ENCODE results near the gene COA4.
A peak's percentile ranks its signal among the peaks of the same experiment; 100 is the strongest.
"Not testable (repeated sequence)": the region's sequence is repeated elsewhere in the genome, so short reads cannot be mapped to it uniquely, and the experiment has no call there.

Gene COA4

GRCh38 chr11:73876424-73877310, at the start of gene COA4, which contains the start of gene PAAF1:
TSS of gene COA4 (minus strand) at chr11:73876846. CDS start at chr11:73873378, 3,468 bp downstream.
TSS of gene PAAF1 (plus strand) at chr11:73876999. CDS start at chr11:73877022, 23 bp downstream.
- peak; percentile 99 for DNase-seq (ENCODE audit: low spot score)

- no peak for DNase-seq (ENCODE audit: low spot score)
Measured at GRCh38 chr11:73921180-73921579, 44.5 kb upstream of the COA4 start.

DNA sequence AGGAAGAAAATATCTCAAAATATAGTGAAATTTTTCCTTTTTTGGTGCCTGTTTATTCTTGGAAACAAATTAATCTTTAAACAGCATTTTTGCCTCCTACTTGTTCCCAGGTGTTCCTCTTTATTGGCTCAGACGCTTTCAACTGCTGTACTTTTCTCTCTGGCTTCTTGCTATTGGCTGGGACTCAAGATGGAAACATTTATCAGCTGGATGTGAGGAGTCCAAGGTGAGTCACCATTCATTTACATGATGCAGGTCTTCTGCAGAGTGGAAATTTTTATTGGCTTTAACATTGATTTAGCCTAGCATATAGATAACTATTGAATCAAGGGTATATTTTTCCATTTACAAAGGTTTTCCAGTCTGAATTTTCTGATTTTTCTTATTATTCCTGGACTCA, 39.8 kb upstream of the COA4 start:
- DNase-seq (ENCODE audit: low spot score): no peak

GRCh38 chr11:73914284-73914683, 37.6 kb upstream of the COA4 start:
- no peak for DNase-seq (ENCODE audit: low spot score)

DNA sequence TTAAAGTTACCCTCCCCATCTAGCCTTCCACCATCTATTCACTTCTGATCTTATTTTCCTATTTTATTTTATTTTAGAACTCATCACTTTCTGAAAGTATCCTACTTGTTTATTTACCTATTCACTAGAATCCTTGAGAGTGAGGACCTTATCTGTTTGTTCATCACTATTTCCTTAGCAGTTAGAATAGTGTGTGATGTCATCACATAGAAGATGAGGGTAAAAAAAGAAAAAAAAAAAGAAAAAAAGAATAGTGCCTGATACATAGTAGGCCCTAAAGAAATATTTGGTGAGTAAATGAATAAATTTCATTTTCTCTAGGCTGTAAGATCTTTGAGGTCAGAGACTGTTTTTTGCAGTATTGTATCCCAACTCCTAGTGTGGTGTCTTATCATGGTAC, 36.8 kb upstream of the COA4 start:
- no peak for DNase-seq (ENCODE audit: low spot score)

- no peak for DNase-seq (ENCODE audit: low spot score)
Measured at GRCh38 chr11:73912026-73912425, 35.4 kb upstream of the COA4 start.

GRCh38 chr11:73907191-73907590, 30.5 kb upstream of the COA4 start:
- no peak for DNase-seq (ENCODE audit: low spot score)

- DNase-seq (ENCODE audit: low spot score): no peak
Measured at GRCh38 chr11:73902303-73902702, 25.7 kb upstream of the COA4 start.

DNA sequence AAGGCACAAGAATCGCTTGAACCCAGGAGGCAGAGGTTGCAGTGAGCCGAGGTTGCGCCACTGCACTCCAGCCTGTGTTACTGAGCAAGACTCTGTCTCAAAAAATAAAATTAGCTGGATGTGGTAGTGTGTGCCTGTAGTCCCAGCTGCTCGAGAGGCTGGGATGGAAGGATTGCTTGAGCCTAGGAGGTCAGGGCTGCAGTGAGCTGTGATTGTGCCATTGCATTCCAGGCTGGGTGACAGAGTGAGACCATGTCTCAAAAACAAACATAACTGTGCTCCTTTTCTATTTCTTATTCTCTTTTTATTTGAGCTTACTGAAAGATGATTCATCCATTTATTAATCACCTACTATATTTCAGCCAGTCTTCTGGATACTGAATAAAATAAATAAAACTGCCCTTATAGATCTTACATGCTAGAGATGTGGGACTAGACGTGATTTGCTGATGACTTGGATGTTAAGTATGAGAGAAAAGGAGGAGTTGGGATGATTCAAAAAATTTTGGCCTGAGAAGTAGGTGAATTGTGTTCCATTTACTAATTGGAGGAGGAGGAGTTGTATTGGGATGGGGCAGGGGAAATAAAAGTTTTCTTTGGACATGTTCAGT, 18.2 kb upstream of the COA4 start:
- no peak for DNase-seq (ENCODE audit: low spot score)

GRCh38 chr11:73893041-73893440, 16.4 kb upstream of the COA4 start:
- DNase-seq (ENCODE audit: low spot score): no peak

DNA sequence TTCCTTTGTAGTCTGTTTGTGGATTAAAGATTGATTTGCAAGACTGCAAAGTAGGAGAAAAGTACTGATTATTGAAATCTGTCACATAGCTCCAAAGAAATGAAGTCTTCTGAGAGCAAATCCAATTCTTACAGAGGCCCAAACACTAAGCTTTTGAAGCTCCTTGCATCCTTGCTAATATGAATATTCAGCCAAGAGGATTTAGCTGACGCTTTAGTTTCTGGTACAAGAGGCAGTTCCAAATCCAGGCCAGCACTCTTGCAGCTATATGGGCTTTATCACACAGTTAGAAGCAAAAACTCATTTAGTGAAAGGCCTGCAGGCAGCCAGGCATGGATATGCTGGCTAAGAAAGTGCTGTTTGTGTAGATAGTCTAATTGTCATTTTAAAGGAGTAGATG, 12.9 kb upstream of the COA4 start:
- DNase-seq (ENCODE audit: low spot score): no peak

DNA sequence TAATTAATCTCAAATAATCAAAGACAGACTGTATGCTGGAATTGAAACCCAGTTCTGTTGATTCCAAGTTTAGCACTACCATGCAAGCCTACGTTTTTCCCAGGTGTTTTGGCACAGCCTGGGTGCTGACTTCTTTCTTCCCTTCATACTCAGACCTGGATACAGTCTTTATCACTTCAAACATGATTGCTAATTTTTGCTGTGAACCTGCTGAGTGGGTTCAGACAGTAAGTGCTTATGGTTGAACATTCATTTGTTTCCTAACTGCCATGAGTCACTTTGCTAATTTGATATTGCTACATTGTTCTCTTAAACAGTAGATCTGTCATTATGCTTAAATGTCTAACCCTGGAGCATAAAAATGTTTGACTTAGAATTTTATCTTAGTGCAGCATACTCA, 12.4 kb upstream of the COA4 start:
- DNase-seq (ENCODE audit: low spot score): no peak

- no peak for DNase-seq (ENCODE audit: low spot score)
Measured at GRCh38 chr11:73888244-73888643, 11.6 kb upstream of the COA4 start.

- DNase-seq (ENCODE audit: low spot score): no peak
Measured at GRCh38 chr11:73883856-73884255, 7.2 kb upstream of the COA4 start.

GRCh38 chr11:73880449-73880848, 3.8 kb upstream of the COA4 start:
- not testable (repeated sequence) for DNase-seq (ENCODE audit: low spot score)

DNA sequence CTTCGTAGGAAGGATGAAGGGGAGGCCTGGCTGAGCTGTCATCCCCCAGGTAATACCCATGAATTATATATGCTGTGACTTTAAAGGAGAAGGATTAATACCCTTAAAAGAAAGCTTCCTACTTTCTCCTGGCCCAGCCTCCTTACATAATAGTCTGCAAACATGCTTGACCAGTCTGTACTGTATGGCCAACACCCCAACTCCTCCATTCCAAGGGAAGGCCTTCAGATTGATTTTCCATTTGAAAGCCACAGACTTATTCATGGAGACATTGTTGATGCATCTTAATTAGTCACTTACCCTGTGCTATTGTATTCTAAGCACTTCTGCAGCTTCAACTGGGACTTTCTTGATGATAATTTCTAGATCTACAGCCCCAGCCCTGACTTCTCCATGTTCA, 2.1 kb upstream of the COA4 start:
- no peak for DNase-seq (ENCODE audit: low spot score)

DNA sequence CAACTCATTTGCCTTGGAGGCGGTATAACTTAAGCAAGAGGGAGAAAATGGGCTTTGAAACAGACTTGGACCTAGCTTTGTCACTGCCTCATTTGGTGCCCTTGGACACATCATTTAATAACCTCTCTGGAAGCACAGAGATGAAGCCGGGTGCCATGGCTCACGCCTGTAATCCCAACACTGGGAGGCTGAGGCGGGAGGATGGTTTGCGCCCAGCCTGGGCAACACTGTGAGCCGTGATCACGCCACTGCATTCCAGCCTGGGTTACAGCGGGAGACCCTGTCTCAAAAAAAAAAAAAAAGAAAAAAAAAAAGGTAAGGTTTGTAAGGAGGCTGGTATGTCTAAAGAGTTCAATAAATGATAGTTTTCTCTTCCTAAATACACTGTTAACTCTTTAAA, 806 bp downstream of the COA4 start:
- DNase-seq (ENCODE audit: low spot score): no peak

DNA sequence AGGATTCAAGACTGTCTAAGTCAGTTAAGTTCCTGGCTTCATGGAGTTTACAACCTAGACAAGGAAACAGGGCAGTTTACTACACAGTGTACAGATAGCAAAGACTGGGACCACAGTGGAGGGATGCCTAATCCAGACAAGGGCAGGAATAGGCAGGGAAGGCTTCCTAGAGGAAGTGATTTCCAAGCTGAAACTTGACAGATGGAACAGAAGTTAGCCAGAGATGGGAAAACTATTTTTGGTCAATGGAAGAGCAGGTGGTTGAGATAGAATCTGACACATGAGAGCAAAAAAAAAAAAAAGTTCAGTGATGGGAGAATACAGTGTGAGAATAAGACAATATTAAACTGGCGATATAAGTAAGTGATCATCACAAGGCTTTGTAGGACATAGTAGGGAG, 1.3 kb downstream of the COA4 start:
- no peak for DNase-seq (ENCODE audit: low spot score)

DNA sequence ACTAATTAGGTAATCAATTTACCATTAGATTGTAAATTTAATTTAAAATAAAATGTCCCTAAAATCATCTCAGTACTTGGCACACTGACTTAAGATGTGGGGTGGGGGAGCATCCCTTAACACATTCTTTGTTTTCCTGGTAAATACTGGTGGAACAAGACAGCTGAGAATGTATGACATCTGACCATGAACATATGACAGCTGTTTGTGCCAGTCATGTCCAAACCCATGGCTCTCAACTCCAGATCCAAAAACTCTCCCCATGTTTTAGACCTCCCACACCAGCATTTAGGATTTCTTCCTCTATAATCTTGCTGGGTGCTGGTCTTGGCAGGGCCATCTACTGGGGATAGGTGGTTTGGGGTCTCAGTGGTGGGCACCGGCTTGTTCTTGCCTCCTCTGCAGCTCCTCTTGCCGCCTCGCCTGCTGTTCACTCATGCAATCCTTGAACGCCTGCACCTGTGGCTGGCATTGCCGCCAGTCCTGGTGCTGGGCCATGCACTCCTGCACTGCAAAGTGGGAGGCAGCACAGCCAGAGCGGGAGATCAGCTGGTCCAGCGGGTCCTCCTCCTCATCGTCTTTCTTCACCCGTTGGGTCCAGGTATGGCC, 3.8 kb downstream of the COA4 start:
- DNase-seq (ENCODE audit: low spot score): no peak

DNA sequence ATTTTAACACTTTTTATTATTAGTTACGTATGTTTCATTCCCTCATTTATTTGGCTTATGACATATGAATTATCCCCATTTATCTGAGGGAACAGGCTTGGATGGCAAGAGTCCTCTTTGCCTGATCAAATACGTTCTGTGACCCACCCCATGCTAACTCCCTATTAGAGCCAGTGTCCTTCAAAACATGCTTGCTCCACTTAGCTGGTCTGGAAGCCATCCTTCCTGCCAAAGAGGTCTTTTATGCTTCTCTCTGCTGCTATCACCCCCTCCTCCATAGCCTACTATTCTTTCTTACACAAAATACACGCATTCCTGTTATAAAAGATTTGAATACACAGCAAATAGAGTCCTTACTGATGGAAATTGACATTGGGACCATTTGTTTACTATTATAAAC, 6.4 kb downstream of the COA4 start:
- DNase-seq (ENCODE audit: low spot score): no peak

GRCh38 chr11:73869332-73869949, 7.2 kb downstream of the COA4 start:
- DNase-seq (ENCODE audit: low spot score): peak; percentile 14

DNA sequence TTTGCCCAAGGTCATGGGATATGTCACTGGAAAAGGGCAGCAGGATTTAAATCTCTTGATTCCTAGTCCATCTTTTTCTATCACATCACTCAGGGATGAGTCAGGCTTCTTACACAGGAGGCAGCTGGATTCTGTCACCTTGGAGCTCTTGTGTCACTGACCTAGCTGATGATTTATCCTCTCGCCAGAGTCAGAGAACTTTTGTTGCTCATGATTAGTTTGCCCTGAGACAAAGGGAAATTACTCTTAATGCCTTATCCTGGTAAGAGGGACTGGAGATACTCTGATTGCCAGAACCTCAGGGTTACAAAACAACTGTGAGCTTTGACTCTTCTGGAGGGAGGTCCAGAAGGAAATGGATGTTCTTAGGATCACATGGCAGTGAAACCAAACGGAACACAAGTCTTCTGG, 10.1 kb downstream of the COA4 start:
- peak; percentile 22 for DNase-seq (ENCODE audit: low spot score)
